Astrocyte (in vitro differentiated cells and primary cell): ENCODE results near the gene GATA6. TPM values are rescaled to one million over a fixed set of nuclear protein-coding genes. Genes with fewer than 3 reads are reported as not detected.
A peak's percentile ranks its signal among the peaks of the same experiment; 100 is the strongest.
"Not testable (repeated sequence)": the region's sequence is repeated elsewhere in the genome, so short reads cannot be mapped to it uniquely, and the experiment has no call there.

Source experiments
- DNase-seq: peaks from one replicate; pipeline ENCODE4 v3.0.0-alpha.2; 2010; ENCODE audit warnings: low read depth
- FAIRE-seq: peaks from 2 replicates; lab custom pipeline; 2011; peaks lifted over from hg19 to GRCh38; lab: Jason Lieb, UNC
- H2AFZ ChIP-seq: 2 replicates; pipeline ENCODE4 v1.6.0; 2012; ENCODE audit warnings: low read depth, low read length, inconsistent platforms
- H3K27ac ChIP-seq: 2 replicates; pipeline ENCODE4 v1.5.1; 2011; ENCODE audit warnings: low read depth, low read length, inconsistent platforms
- H3K27me3 ChIP-seq: 2 replicates; pipeline ENCODE4 v1.6.0; 2011; ENCODE audit warnings: low read length, inconsistent platforms; ENCODE audit not compliant: insufficient read depth
- H3K36me3 ChIP-seq: 2 replicates; pipeline ENCODE4 v1.5.1; 2011; ENCODE audit warnings: low read length, inconsistent platforms; ENCODE audit not compliant: insufficient read depth
- H3K4me1 ChIP-seq: 2 replicates; pipeline ENCODE4 v1.5.1; 2011; ENCODE audit warnings: low read length, inconsistent platforms; ENCODE audit not compliant: insufficient read depth
- H3K4me2 ChIP-seq: 2 replicates; pipeline ENCODE4 v1.6.0; 2012; ENCODE audit warnings: low read length, inconsistent platforms
- H3K4me3 ChIP-seq: 2 replicates; pipeline ENCODE4 v1.5.1; 2011; ENCODE audit warnings: low read depth, mild to moderate bottlenecking, low read length, inconsistent platforms; ENCODE audit not compliant: insufficient read depth
- H3K79me2 ChIP-seq: 2 replicates; pipeline ENCODE4 v1.6.0; 2012; ENCODE audit warnings: mild to moderate bottlenecking, low read length, inconsistent platforms; ENCODE audit not compliant: insufficient read depth
- H3K9ac ChIP-seq: 2 replicates; pipeline ENCODE4 v1.6.0; 2012; ENCODE audit warnings: mild to moderate bottlenecking, low read length, inconsistent platforms
- H3K9me3 ChIP-seq: 2 replicates; pipeline ENCODE4 v1.5.1; 2012; ENCODE audit warnings: low read depth, mild to moderate bottlenecking, low read length, inconsistent platforms; ENCODE audit not compliant: insufficient read depth
- H4K20me1 ChIP-seq: 2 replicates; pipeline ENCODE4 v1.6.0; 2012; ENCODE audit warnings: low read length, inconsistent platforms; ENCODE audit not compliant: insufficient read depth
- H3K27ac Mint-ChIP-seq: one replicate; pipeline ENCODE4 v1.8.0; 2021; ENCODE audit warnings: mild to moderate bottlenecking, mixed read lengths; ENCODE audit not compliant: unreplicated experiment
- H3K27me3 Mint-ChIP-seq: one replicate; pipeline ENCODE4 v1.8.0; 2021; ENCODE audit warnings: low read depth, mixed read lengths; ENCODE audit not compliant: unreplicated experiment
- H3K36me3 Mint-ChIP-seq: one replicate; pipeline ENCODE4 v1.8.0; 2021; ENCODE audit warnings: low read depth, mixed read lengths; ENCODE audit not compliant: unreplicated experiment
- H3K4me1 Mint-ChIP-seq: one replicate; pipeline ENCODE4 v1.8.0; 2021; ENCODE audit warnings: low read depth, mixed read lengths; ENCODE audit not compliant: unreplicated experiment
- H3K4me3 Mint-ChIP-seq: one replicate; pipeline ENCODE4 v1.8.0; 2021; ENCODE audit warnings: mild to moderate bottlenecking, moderate library complexity, mixed read lengths; ENCODE audit not compliant: unreplicated experiment
- H3K9me3 Mint-ChIP-seq: one replicate; pipeline ENCODE4 v1.8.0; 2021; ENCODE audit warnings: mild to moderate bottlenecking, mixed read lengths; ENCODE audit not compliant: unreplicated experiment
- CTCF ChIP-seq: IDR thresholded peaks from 2 replicates; pipeline ENCODE4 v1.5.1; 2011; ENCODE audit warnings: low read depth, mild to moderate bottlenecking, inconsistent platforms, low read length, moderate library complexity; ENCODE audit not compliant: insufficient read depth
- EZH2 ChIP-seq: IDR thresholded peaks from 2 replicates; pipeline ENCODE4 v1.6.1; 2012; ENCODE audit warnings: mild to moderate bottlenecking, low read length, inconsistent platforms; ENCODE audit not compliant: insufficient read depth
- total RNA-seq: library from RNA; stranded (reverse); gene quantifications from 2 replicates; pipeline ENCODE4 v1.2.1, GENCODE V29; 2021

Gene GATA6
- total RNA-seq, 1 donor from 2014 or later, result 9.4 TPM

- Mint-ChIP-seq H3K4me3 (no peak overlapping the region), H3K4me1 (peaks cover 15% of the 10 kb centered on the region), H3K27ac (no peak overlapping the region), H3K9me3 (no peaks in the 10 kb centered on the region), H3K36me3 (no peaks in the 10 kb centered on the region), H3K27me3 (peaks cover 10% of the 10 kb centered on the region)
- Histone ChIP-seq H4K20me1 (no peaks in the 10 kb centered on the region), H3K36me3 (no peaks in the 10 kb centered on the region), H3K9me3 (no peaks in the 10 kb centered on the region), H3K27me3 (no peaks in the 10 kb centered on the region), H3K9ac (no peak overlapping the region), H3K4me1 (no peaks in the 10 kb centered on the region), H3K79me2 (no peaks in the 10 kb centered on the region), H3K27ac (no peak overlapping the region), H2AFZ (no peak overlapping the region), H3K4me3 (no peak overlapping the region), H3K4me2 (no peak overlapping the region)
- DNase-seq, result peak; percentile 32
- FAIRE-seq, result no peak
- TF ChIP-seq CTCF, result no peak
- TF ChIP-seq EZH2, result no peak
These were observed 45.5 kb downstream of the GATA6 start for GRCh38 chr18:22214731-22215528.

DNA sequence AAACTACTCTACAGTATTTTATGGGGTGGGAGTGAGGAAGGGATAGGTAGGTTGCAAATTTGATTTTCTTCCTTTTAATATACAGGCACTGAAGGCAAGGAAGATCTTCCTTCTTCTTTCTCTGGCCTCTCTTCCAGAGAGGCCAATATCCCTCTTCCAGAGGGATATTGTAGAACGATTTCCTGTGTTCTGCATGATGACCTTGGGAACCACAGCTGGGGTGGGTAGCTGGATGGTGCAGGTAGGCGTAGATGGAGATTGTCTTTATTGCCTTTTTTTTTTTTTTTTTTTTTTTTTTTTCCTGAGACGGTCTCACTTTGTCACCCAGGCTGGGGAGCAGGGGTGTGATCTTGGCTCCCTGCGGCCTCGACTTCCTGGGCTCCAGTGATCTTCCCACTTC is 49.4 kb downstream of the GATA6 start:
- Histone ChIP-seq H3K36me3 (no peaks in the 10 kb centered on the region), H3K27me3 (no peaks in the 10 kb centered on the region), H2AFZ (no peak overlapping the region), H3K9me3 (no peaks in the 10 kb centered on the region), H3K4me3 (no peak overlapping the region), H3K4me1 (peaks cover 6% of the 10 kb centered on the region), H3K79me2 (no peaks in the 10 kb centered on the region), H3K4me2 (no peak overlapping the region), H3K9ac (no peak overlapping the region), H4K20me1 (no peaks in the 10 kb centered on the region), H3K27ac (no peak overlapping the region)
- Mint-ChIP-seq H3K4me3 (no peak overlapping the region), H3K27me3 (peaks cover 6% of the 10 kb centered on the region), H3K36me3 (no peaks in the 10 kb centered on the region), H3K4me1 (peaks cover 15% of the 10 kb centered on the region), H3K27ac (no peak overlapping the region), H3K9me3 (no peaks in the 10 kb centered on the region)
- no peak for FAIRE-seq
- TF ChIP-seq CTCF (no peak), EZH2 (no peak)
- DNase-seq, result no peak

DNA sequence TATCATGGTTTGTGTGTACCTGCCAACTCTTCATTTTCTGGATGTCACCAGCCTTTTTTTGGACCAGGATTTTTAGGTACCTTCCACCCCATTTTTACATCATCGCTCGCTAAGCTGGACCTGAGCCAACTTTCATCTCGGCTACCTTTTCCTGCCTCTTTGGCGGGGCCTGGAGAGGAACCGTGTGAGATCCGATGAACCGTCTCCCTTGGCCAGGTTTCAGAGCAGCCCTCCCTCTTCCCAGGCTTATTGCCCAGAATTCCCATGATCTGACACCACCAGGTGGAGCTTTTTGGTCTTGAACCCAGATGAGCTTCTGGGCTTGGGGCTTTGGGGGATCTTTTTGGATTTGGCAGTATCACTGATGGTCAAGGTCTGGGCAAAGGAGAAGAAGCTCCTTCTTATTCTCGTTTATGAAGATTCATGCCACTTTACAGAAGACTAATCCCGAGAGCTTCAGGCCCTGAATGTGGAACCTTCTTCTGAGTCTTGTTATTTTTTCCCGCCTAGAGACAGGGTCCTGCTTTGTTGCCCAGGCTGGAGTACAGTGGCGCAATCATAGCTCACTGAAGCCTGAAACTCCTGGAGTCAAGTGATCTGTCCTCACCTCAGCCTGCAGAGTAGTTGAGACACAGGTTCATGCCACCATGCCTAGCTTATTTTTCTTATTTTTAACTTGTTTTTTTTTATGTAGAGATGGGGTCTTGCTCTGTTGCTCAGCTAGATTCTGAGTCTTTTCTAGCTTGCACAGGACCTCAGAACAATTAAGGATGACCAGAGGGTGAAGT is 50.4 kb downstream of the GATA6 start:
- no peaks in the 10 kb centered on the region for H3K36me3 Mint-ChIP-seq
- Histone ChIP-seq H3K9me3 (no peaks in the 10 kb centered on the region), H2AFZ (no peak overlapping the region), H3K4me2 (no peak overlapping the region), H3K27me3 (no peaks in the 10 kb centered on the region), H3K27ac (no peak overlapping the region), H3K9ac (no peak overlapping the region), H3K79me2 (no peaks in the 10 kb centered on the region), H3K4me1 (peaks cover 11% of the 10 kb centered on the region), H4K20me1 (no peaks in the 10 kb centered on the region), H3K4me3 (no peak overlapping the region), H3K36me3 (no peaks in the 10 kb centered on the region)
- H3K4me3 Mint-ChIP-seq, result no peak overlapping the region
- DNase-seq (no peak), FAIRE-seq (no peak)
- peaks cover 6% of the 10 kb centered on the region for H3K27me3 Mint-ChIP-seq
- peaks cover 16% of the 10 kb centered on the region for H3K4me1 Mint-ChIP-seq
- H3K9me3 Mint-ChIP-seq, result no peaks in the 10 kb centered on the region
- H3K27ac Mint-ChIP-seq, result no peak overlapping the region
- TF ChIP-seq CTCF, result no peak

DNA sequence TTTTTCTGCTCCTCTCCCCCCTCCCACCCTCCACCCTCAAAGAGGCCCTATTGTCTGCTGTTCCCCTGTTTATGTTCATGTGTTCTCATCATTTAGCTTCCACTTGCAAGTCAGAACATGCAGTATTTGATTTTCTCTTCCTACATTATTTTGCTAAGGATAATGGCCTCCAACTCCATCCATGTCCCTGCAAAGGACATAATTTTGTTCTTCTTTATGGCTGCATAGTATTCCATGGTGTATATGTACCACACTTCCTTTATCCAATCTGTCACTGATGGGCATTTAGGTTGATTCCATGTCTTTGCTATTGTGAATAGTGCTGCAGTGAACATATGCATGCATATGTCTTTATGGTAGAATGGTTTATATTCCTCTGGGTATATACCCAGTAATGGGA is 51.2 kb downstream of the GATA6 start:
- H3K4me2 ChIP-seq, H3K27me3 Mint-ChIP-seq, H3K9me3 ChIP-seq, H3K36me3 Mint-ChIP-seq, H3K27ac ChIP-seq, DNase-seq, H3K36me3 ChIP-seq, H4K20me1 ChIP-seq, H3K4me3 Mint-ChIP-seq, FAIRE-seq, H2AFZ ChIP-seq, H3K9ac ChIP-seq, H3K4me3 ChIP-seq, H3K9me3 Mint-ChIP-seq, H3K27me3 ChIP-seq, H3K79me2 ChIP-seq, H3K27ac Mint-ChIP-seq: not testable (repeated sequence)
- H3K4me1 Mint-ChIP-seq, result peaks cover 12% of the 10 kb centered on the region
- peaks cover 11% of the 10 kb centered on the region for H3K4me1 ChIP-seq
